HEK293T (cell line): ENCODE data around the gene PSMA5.

Experiments used
- CTCF ChIA-PET: fragments of 350-600 bp; formaldehyde crosslinking; extraction: SDS; loops from one replicate; lab custom pipeline; 2021; ENCODE audit warnings: antibody characterized with exemption, inconsistent platforms; lab: Yijun Ruan, JAX
- POLR2A ChIA-PET: fragments of 350-600 bp; formaldehyde crosslinking; extraction: SDS; loops from one replicate; lab custom pipeline; 2020; ENCODE audit warnings: antibody characterized with exemption, inconsistent platforms; lab: Yijun Ruan, JAX
- DNase-seq: peaks from one replicate; pipeline ENCODE4 v3.0.0; 2012; ENCODE audit warnings: mixed read lengths; ENCODE audit errors: extremely low spot score
- ARNT ChIP-seq: fragments of 450-650 bp; IDR thresholded peaks from 2 replicates; pipeline ENCODE4 v1.6.1; 2017; ENCODE audit warnings: mild to moderate bottlenecking
- BHLHE40 ChIP-seq: fragments of 450-650 bp; IDR thresholded peaks from 2 replicates; pipeline ENCODE4 v1.6.1; 2016; ENCODE audit warnings: mild to moderate bottlenecking, moderate library complexity, borderline replicate concordance
- CTBP1 ChIP-seq: fragments of 450-650 bp; IDR thresholded peaks from 2 replicates; pipeline ENCODE4 v1.6.1; 2016; ENCODE audit warnings: borderline replicate concordance
- ELF4 ChIP-seq: fragments of 450-650 bp; IDR thresholded peaks from 2 replicates; pipeline ENCODE4 v1.6.1; 2017; ENCODE audit warnings: antibody characterized with exemption
- FOXA1 ChIP-seq: fragments of 450-650 bp; IDR thresholded peaks from 2 replicates; pipeline ENCODE4 v1.6.1; 2016; ENCODE audit warnings: mild to moderate bottlenecking
- FOXK2 ChIP-seq: fragments of 450-650 bp; IDR thresholded peaks from 2 replicates; pipeline ENCODE4 v1.6.1; 2016; ENCODE audit warnings: mild to moderate bottlenecking
- FOXM1 ChIP-seq: fragments of 450-650 bp; IDR thresholded peaks from 2 replicates; pipeline ENCODE4 v1.6.1; 2017; ENCODE audit warnings: mild to moderate bottlenecking, borderline replicate concordance
- HDGF ChIP-seq: fragments of 450-650 bp; IDR thresholded peaks from 2 replicates; pipeline ENCODE4 v1.6.1; 2017; ENCODE audit warnings: antibody characterized with exemption, borderline replicate concordance
- L3MBTL2 ChIP-seq: fragments of 450-650 bp; conservative IDR thresholded peaks from 2 replicates; pipeline ENCODE4 v1.6.1; 2016; ENCODE audit warnings: mild to moderate bottlenecking
- LEF1 ChIP-seq: fragments of 450-650 bp; IDR thresholded peaks from 2 replicates; pipeline ENCODE4 v1.6.1; 2017; ENCODE audit warnings: mild to moderate bottlenecking, borderline replicate concordance
- NFRKB ChIP-seq: fragments of 450-650 bp; IDR thresholded peaks from 2 replicates; pipeline ENCODE4 v1.6.1; 2016; ENCODE audit warnings: mild to moderate bottlenecking, moderate library complexity
- PKNOX1 ChIP-seq: fragments of 450-650 bp; IDR thresholded peaks from 2 replicates; pipeline ENCODE4 v1.6.1; 2016
- SP1 ChIP-seq: fragments of 450-650 bp; IDR thresholded peaks from 2 replicates; pipeline ENCODE4 v1.6.1; 2017
- SUZ12 ChIP-seq: fragments of 450-650 bp; IDR thresholded peaks from 2 replicates; pipeline ENCODE4 v1.6.1; 2016; ENCODE audit warnings: mild to moderate bottlenecking
- TARDBP ChIP-seq: fragments of 450-650 bp; IDR thresholded peaks from 2 replicates; pipeline ENCODE4 v1.6.1; 2016
- ZNF384 ChIP-seq: fragments of 450-650 bp; IDR thresholded peaks from 2 replicates; pipeline ENCODE4 v1.6.1; 2016

Gene PSMA5

GRCh38 chr1:109423498-109423897, 2.8 kb downstream of the PSMA5 start:
- no peak for DNase-seq
- no peak for TF ChIP-seq TARDBP
- TF ChIP-seq CTBP1, result no peak
- no peak for TF ChIP-seq HDGF
- TF ChIP-seq FOXM1, result no peak
- TF ChIP-seq BHLHE40, result no peak
- no peak for TF ChIP-seq ZNF384
- no peak for TF ChIP-seq ARNT
- TF ChIP-seq SUZ12, result no peak
- no peak for TF ChIP-seq SP1
- TF ChIP-seq L3MBTL2, result no peak
- TF ChIP-seq FOXK2, result no peak
- no peak for TF ChIP-seq PKNOX1
- no peak for TF ChIP-seq ELF4
- TF ChIP-seq FOXA1, result no peak
- no peak for TF ChIP-seq LEF1
- no peak for TF ChIP-seq NFRKB
- CTCF ChIA-PET, result interaction anchor here (0.5 to 0.6 kb wide), 2 partner anchors 22 to 246 kb away, joined by 3 to 4 read pairs; no protein-coding TSS in a partner anchor
- POLR2A ChIA-PET, result no interaction called here

GRCh38 chr1:109412551-109412950, 13.7 kb downstream of the PSMA5 start:
- ChIA-PET CTCF (interaction anchor here (0.5 to 1.2 kb wide), 3 partner anchors 10 to 1806 kb away, joined by 3 to 4 read pairs (median 4); no protein-coding TSS in a partner anchor), POLR2A (interaction anchor here (0.8 to 1.1 kb wide), 2 partner anchors 13 to 14 kb away, joined by 3 read pairs; partner anchors contain the start of gene PSMA5)
- TF ChIP-seq ELF4, result no peak
- TF ChIP-seq CTBP1, result no peak
- no peak for TF ChIP-seq SP1
- TF ChIP-seq ZNF384, result no peak
- no peak for TF ChIP-seq BHLHE40
- no peak for TF ChIP-seq FOXK2
- TF ChIP-seq PKNOX1, result no peak
- TF ChIP-seq LEF1, result no peak
- TF ChIP-seq NFRKB, result no peak
- no peak for TF ChIP-seq L3MBTL2
- TF ChIP-seq ARNT, result no peak
- no peak for TF ChIP-seq SUZ12
- no peak for TF ChIP-seq FOXA1
- TF ChIP-seq TARDBP, result no peak
- no peak for TF ChIP-seq FOXM1
- no peak for DNase-seq

GRCh38 chr1:109404838-109405237, 21.4 kb downstream of the PSMA5 start:
- CTCF ChIA-PET, result no interaction called here
- POLR2A ChIA-PET, result interaction anchor here (0.9 kb wide), 1 partner anchor 21 kb away, joined by 3 read pairs; the partner anchor contains the start of gene PSMA5
- TF ChIP-seq FOXK2 (no peak), PKNOX1 (no peak), NFRKB (no peak), SUZ12 (no peak), LEF1 (no peak), SP1 (no peak), BHLHE40 (no peak), ZNF384 (no peak), TARDBP (no peak), ELF4 (no peak)
- DNase-seq, result no peak

- ChIA-PET POLR2A (no interaction called here), CTCF (interaction anchor here (0.6 to 0.7 kb wide), 4 partner anchors 10 to 325 kb away, joined by 3 to 8 read pairs (median 4); no protein-coding TSS in a partner anchor)
- no peak for DNase-seq
- TF ChIP-seq ELF4, result no peak
- no peak for TF ChIP-seq TARDBP
- no peak for TF ChIP-seq FOXM1
Measured at GRCh38 chr1:109402025-109402424, 24.2 kb downstream of the PSMA5 start.

- POLR2A ChIA-PET, result interaction anchor here (1.2 to 2.4 kb wide), 4 partner anchors 26 to 185 kb away, joined by 3 to 17 read pairs (median 5); partner anchors contain the start of genes PSMA5 and PSRC1
- CTCF ChIA-PET, result interaction anchor here (1.0 to 3.9 kb wide), 7 partner anchors 25 to 161 kb away, joined by 3 to 47 read pairs (median 4); partner anchors contain the start of gene PSRC1
- no peak for DNase-seq
- no peak for TF ChIP-seq SP1
- TF ChIP-seq FOXK2, result no peak
- no peak for TF ChIP-seq ELF4
- no peak for TF ChIP-seq HDGF
Measured at GRCh38 chr1:109400035-109400655, 26.1 kb downstream of the PSMA5 start.

- ChIA-PET CTCF (interaction anchor here (0.7 to 3.9 kb wide), 21 partner anchors 16 to 198 kb away, joined by 3 to 47 read pairs (median 5); partner anchors contain the start of genes CELSR2 and PSRC1), POLR2A (interaction anchor here (1.4 to 4.0 kb wide), 8 partner anchors 27 to 184 kb away, joined by 3 to 28 read pairs (median 8); partner anchors contain the start of genes PSMA5 and PSRC1)
- peak; percentile 41 for DNase-seq
- no peak for TF ChIP-seq HDGF
- peak; percentile 95 for TF ChIP-seq PKNOX1
Measured at GRCh38 chr1:109399326-109399957, 26.8 kb downstream of the PSMA5 start.
